ENCODE data around the gene RELL1. TPM values are rescaled to one million over a fixed set of nuclear protein-coding genes. Genes with fewer than 3 reads are reported as not detected.

Gene RELL1
- total RNA-seq, 1 donor from 2014 or later: 15.7 TPM

- intact Hi-C loops (cut with micrococcal nuclease): no loop called here
- H3K27me3 Mint-ChIP-seq: no peaks in the 10 kb centered on the region
- H3K27ac Mint-ChIP-seq: no peak overlapping the region
- peaks cover 24% of the 10 kb centered on the region for H3K4me1 Mint-ChIP-seq
- no peak overlapping the region for H3K4me3 Mint-ChIP-seq
- no peak for DNase-seq
- peaks cover 12% of the 10 kb centered on the region for H3K9me3 Mint-ChIP-seq
- peaks cover 44% of the 10 kb centered on the region for H3K36me3 Mint-ChIP-seq (ENCODE audit: low read depth)
Observed at GRCh38 chr4:37651781-37652377, 34.3 kb downstream of the RELL1 start.

GRCh38 chr4:37650481-37650880, 35.7 kb downstream of the RELL1 start:
- H3K36me3 Mint-ChIP-seq (ENCODE audit: low read depth): peaks cover 42% of the 10 kb centered on the region
- no peak for DNase-seq
- H3K9me3 Mint-ChIP-seq: peaks cover 7% of the 10 kb centered on the region
- H3K27ac Mint-ChIP-seq: no peak overlapping the region
- H3K4me3 Mint-ChIP-seq: no peak overlapping the region
- intact Hi-C loops (cut with micrococcal nuclease): no loop called here
- no peaks in the 10 kb centered on the region for H3K27me3 Mint-ChIP-seq
- H3K4me1 Mint-ChIP-seq: peaks cover 24% of the 10 kb centered on the region

- H3K27me3 Mint-ChIP-seq: no peaks in the 10 kb centered on the region
- peaks cover 22% of the 10 kb centered on the region for H3K4me1 Mint-ChIP-seq
- intact Hi-C loops (cut with micrococcal nuclease): loop anchor here (5.0 kb wide), 1 partner anchor 38 kb away; the partner anchor contains the start of gene RELL1
- H3K9me3 Mint-ChIP-seq: peaks cover under 1% of the 10 kb centered on the region
- no peak overlapping the region for H3K4me3 Mint-ChIP-seq
- H3K27ac Mint-ChIP-seq: no peak overlapping the region
- peaks cover 38% of the 10 kb centered on the region for H3K36me3 Mint-ChIP-seq (ENCODE audit: low read depth)
- no peak for DNase-seq
Observed at GRCh38 chr4:37649268-37649667, 36.9 kb downstream of the RELL1 start.

- Mint-ChIP-seq H3K27me3 (no peaks in the 10 kb centered on the region), H3K9me3 (no peaks in the 10 kb centered on the region), H3K4me1 (peaks cover 19% of the 10 kb centered on the region), H3K4me3 (no peak overlapping the region), H3K36me3 (ENCODE audit: low read depth) (peaks cover 36% of the 10 kb centered on the region), H3K27ac (no peak overlapping the region)
- intact Hi-C loops (cut with micrococcal nuclease): loop anchor here (5.0 kb wide), 1 partner anchor 39 kb away; the partner anchor contains the start of gene RELL1
- DNase-seq: no peak
Observed at GRCh38 chr4:37648084-37648817, 37.9 kb downstream of the RELL1 start.

GRCh38 chr4:37646247-37646646, 39.9 kb downstream of the RELL1 start:
- no peaks in the 10 kb centered on the region for H3K27me3 Mint-ChIP-seq
- peaks cover 39% of the 10 kb centered on the region for H3K36me3 Mint-ChIP-seq (ENCODE audit: low read depth)
- intact Hi-C loops (cut with micrococcal nuclease): loop anchor here (5.0 kb wide), 1 partner anchor 41 kb away; the partner anchor contains the start of gene RELL1
- H3K4me1 Mint-ChIP-seq: peaks cover 19% of the 10 kb centered on the region
- no peak overlapping the region for H3K4me3 Mint-ChIP-seq
- no peak for DNase-seq
- no peak overlapping the region for H3K27ac Mint-ChIP-seq
- no peaks in the 10 kb centered on the region for H3K9me3 Mint-ChIP-seq

- no peak overlapping the region for H3K27ac Mint-ChIP-seq
- intact Hi-C loops (cut with micrococcal nuclease): loop anchor here (5.0 kb wide), 1 partner anchor 42 kb away; the partner anchor contains the start of gene RELL1
- DNase-seq: no peak
- H3K9me3 Mint-ChIP-seq: no peaks in the 10 kb centered on the region
- peaks cover 19% of the 10 kb centered on the region for H3K4me1 Mint-ChIP-seq
- H3K36me3 Mint-ChIP-seq (ENCODE audit: low read depth): peaks cover 39% of the 10 kb centered on the region
- no peak overlapping the region for H3K4me3 Mint-ChIP-seq
- H3K27me3 Mint-ChIP-seq: no peaks in the 10 kb centered on the region
Observed at GRCh38 chr4:37645736-37646135, 40.4 kb downstream of the RELL1 start.

GRCh38 chr4:37644962-37645361, 41.2 kb downstream of the RELL1 start:
- H3K4me3 Mint-ChIP-seq: no peak overlapping the region
- H3K4me1 Mint-ChIP-seq: peaks cover 15% of the 10 kb centered on the region
- H3K9me3 Mint-ChIP-seq: no peaks in the 10 kb centered on the region
- intact Hi-C loops (cut with micrococcal nuclease): loop anchor here (5.0 kb wide), 1 partner anchor 42 kb away; the partner anchor contains the start of gene RELL1
- H3K27me3 Mint-ChIP-seq: no peaks in the 10 kb centered on the region
- peaks cover 34% of the 10 kb centered on the region for H3K36me3 Mint-ChIP-seq (ENCODE audit: low read depth)
- no peak for DNase-seq
- no peak overlapping the region for H3K27ac Mint-ChIP-seq

GRCh38 chr4:37641886-37642849, 44.0 kb downstream of the RELL1 start:
- no peak overlapping the region for H3K4me3 Mint-ChIP-seq
- intact Hi-C loops (cut with micrococcal nuclease): no loop called here
- no peak for DNase-seq
- H3K9me3 Mint-ChIP-seq: no peaks in the 10 kb centered on the region
- peaks cover 4% of the 10 kb centered on the region for H3K4me1 Mint-ChIP-seq
- H3K36me3 Mint-ChIP-seq (ENCODE audit: low read depth): peaks cover 32% of the 10 kb centered on the region
- H3K27ac Mint-ChIP-seq: no peak overlapping the region
- no peaks in the 10 kb centered on the region for H3K27me3 Mint-ChIP-seq

- H3K27ac Mint-ChIP-seq: no peak overlapping the region
Observed at GRCh38 chr4:37641352-37641751, 44.8 kb downstream of the RELL1 start.

GRCh38 chr4:37639551-37640285, 46.5 kb downstream of the RELL1 start:
- Mint-ChIP-seq H3K4me3 (no peak overlapping the region), H3K27ac (no peak overlapping the region), H3K9me3 (no peaks in the 10 kb centered on the region), H3K27me3 (no peaks in the 10 kb centered on the region), H3K36me3 (ENCODE audit: low read depth) (peaks cover 26% of the 10 kb centered on the region), H3K4me1 (peaks cover 4% of the 10 kb centered on the region)
- intact Hi-C loops (cut with micrococcal nuclease): no loop called here
- no peak for DNase-seq

More at GRCh38 chr4:37641352-37641751, 44.8 kb downstream of the RELL1 start:
- no peak for DNase-seq
- Mint-ChIP-seq H3K27me3 (no peaks in the 10 kb centered on the region), H3K36me3 (ENCODE audit: low read depth) (peaks cover 30% of the 10 kb centered on the region), H3K9me3 (no peaks in the 10 kb centered on the region), H3K4me3 (no peak overlapping the region), H3K4me1 (peaks cover 4% of the 10 kb centered on the region)
- intact Hi-C loops (cut with micrococcal nuclease): no loop called here

- H3K4me3 Mint-ChIP-seq: no peak overlapping the region
- no peak overlapping the region for H3K27ac Mint-ChIP-seq
- H3K9me3 Mint-ChIP-seq: no peaks in the 10 kb centered on the region
- H3K36me3 Mint-ChIP-seq (ENCODE audit: low read depth): peaks cover 41% of the 10 kb centered on the region
- no peaks in the 10 kb centered on the region for H3K4me1 Mint-ChIP-seq
- intact Hi-C loops (cut with micrococcal nuclease): no loop called here
- no peak for DNase-seq
- no peaks in the 10 kb centered on the region for H3K27me3 Mint-ChIP-seq
Observed at GRCh38 chr4:37635155-37635554, 51.0 kb downstream of the RELL1 start.

GRCh38 chr4:37634180-37634579, 52.0 kb downstream of the RELL1 start:
- H3K4me3 Mint-ChIP-seq: no peak overlapping the region
- H3K9me3 Mint-ChIP-seq: no peaks in the 10 kb centered on the region
- no peak for DNase-seq
- H3K27ac Mint-ChIP-seq: no peak overlapping the region
- intact Hi-C loops (cut with micrococcal nuclease): no loop called here
- H3K27me3 Mint-ChIP-seq: no peaks in the 10 kb centered on the region
- no peaks in the 10 kb centered on the region for H3K4me1 Mint-ChIP-seq
- H3K36me3 Mint-ChIP-seq (ENCODE audit: low read depth): peaks cover 50% of the 10 kb centered on the region

GRCh38 chr4:37632836-37633235, 53.3 kb downstream of the RELL1 start:
- no peak for DNase-seq
- H3K36me3 Mint-ChIP-seq (ENCODE audit: low read depth): peaks cover 54% of the 10 kb centered on the region

More at GRCh38 chr4:37632836-37633235, 53.3 kb downstream of the RELL1 start:
- H3K9me3 Mint-ChIP-seq: no peaks in the 10 kb centered on the region
- intact Hi-C loops (cut with micrococcal nuclease): no loop called here
- H3K27ac Mint-ChIP-seq: no peak overlapping the region
- H3K4me3 Mint-ChIP-seq: no peak overlapping the region
- no peaks in the 10 kb centered on the region for H3K27me3 Mint-ChIP-seq
- H3K4me1 Mint-ChIP-seq: no peaks in the 10 kb centered on the region

All from activated CD4-positive, alpha-beta T cell treated with anti-CD3 and anti-CD28 coated beads, Interleukin-2, amount 10 ng/mL, durations not matched to agents 24 days and 14 days (primary cell).